Naive thymus-derived CD4-positive, alpha-beta T cell (primary cell): Measurements from ENCODE around the gene CDC14B. TPM values are rescaled to one million over a fixed set of nuclear protein-coding genes. Genes with fewer than 3 reads are reported as not detected.
"Not testable (repeated sequence)": the region's sequence is repeated elsewhere in the genome, so short reads cannot be mapped to it uniquely, and the experiment has no call there.

Experiments used
- ATAC-seq: fragments of 150-1000 bp; cut with Tn5 transposase; 2 replicates; pipeline ENCODE4 v1.10.0; 2021; ENCODE audit warnings: mild to moderate bottlenecking, moderate library complexity
- CTCF ChIA-PET: fragments of 350-600 bp; sonication (Branson Sonifier 250); formaldehyde crosslinking; loops from one replicate; lab custom pipeline; 2021; ENCODE audit warnings: antibody characterized with exemption; lab: Charles Lee
- POLR2A ChIA-PET: fragments of 350-600 bp; sonication (Branson Sonifier 250); formaldehyde crosslinking; loops from one replicate; lab custom pipeline; 2021; ENCODE audit warnings: antibody characterized with exemption, inconsistent platforms; lab: Charles Lee
- DNase-seq, 9 donors: peaks; one replicate each; pipeline versions ENCODE4 v3.0.0 to v3.0.0-alpha.2; 2020 to 2022; ENCODE audit warnings: mixed read lengths in 1 of 9
- H3K27ac ChIP-seq: one replicate; pipeline ENCODE4 v1.7.0; 2013; ENCODE audit warnings: mild to moderate bottlenecking, low read depth, low read length, moderate library complexity
- H3K27me3 ChIP-seq, 2 donors: one replicate each; pipeline ENCODE4 v1.7.0; 2013; ENCODE audit warnings: low read length in 2 of 2, mild to moderate bottlenecking in 2 of 2, moderate library complexity in 2 of 2; ENCODE audit not compliant: control insufficient read depth in 2 of 2, insufficient read depth in 2 of 2
- H3K36me3 ChIP-seq, 3 experiments: 1 replicate in 2 of 3; 2 replicates in 1 of 3; pipeline ENCODE4 v1.7.0; 2013; ENCODE audit warnings: low read length in 3 of 3, mild to moderate bottlenecking in 3 of 3, moderate library complexity in 1 of 3; ENCODE audit not compliant: insufficient read depth in 3 of 3, control insufficient read depth in 2 of 3
- H3K4me1 ChIP-seq, 2 donors: one replicate each; pipeline ENCODE4 v1.7.0; 2013; ENCODE audit warnings: low read length in 2 of 2, mild to moderate bottlenecking in 2 of 2, moderate library complexity in 1 of 2; ENCODE audit not compliant: control insufficient read depth in 2 of 2, insufficient read depth in 2 of 2
- H3K4me3 ChIP-seq: 2 replicates; pipeline ENCODE4 v1.7.0; 2013; ENCODE audit warnings: mild to moderate bottlenecking, low read length
- H3K9me3 ChIP-seq, 3 experiments: 1 replicate in 2 of 3; 2 replicates in 1 of 3; pipeline ENCODE4 v1.7.0; 2013; ENCODE audit warnings: low read length in 3 of 3; ENCODE audit not compliant: control insufficient read depth in 2 of 3
- H3K27ac Mint-ChIP-seq, 9 donors: one replicate each; pipeline ENCODE4 v1.8.0; 2020 to 2022; ENCODE audit warnings: mixed read lengths in 9 of 9, mild to moderate bottlenecking in 8 of 9, moderate library complexity in 5 of 9, inconsistent platforms in 2 of 9
- H3K27me3 Mint-ChIP-seq, 5 donors: one replicate each; pipeline ENCODE4 v1.8.0; 2021 to 2022; ENCODE audit warnings: mixed read lengths in 5 of 5, mild to moderate bottlenecking in 1 of 5
- H3K36me3 Mint-ChIP-seq, 5 donors: one replicate each; pipeline ENCODE4 v1.8.0; 2020 to 2022; ENCODE audit warnings: mixed read lengths in 5 of 5, mild to moderate bottlenecking in 3 of 5, inconsistent platforms in 1 of 5
- H3K4me1 Mint-ChIP-seq, 7 donors: one replicate each; pipeline ENCODE4 v1.8.0; 2020 to 2022; ENCODE audit warnings: mixed read lengths in 7 of 7, mild to moderate bottlenecking in 3 of 7, inconsistent platforms in 1 of 7
- H3K4me3 Mint-ChIP-seq, 10 donors: one replicate each; pipeline ENCODE4 v1.8.0; 2020 to 2022; ENCODE audit warnings: mild to moderate bottlenecking in 10 of 10, mixed read lengths in 10 of 10, moderate library complexity in 6 of 10, inconsistent platforms in 2 of 10
- H3K9me3 Mint-ChIP-seq, 11 donors: one replicate each; pipeline ENCODE4 v1.8.0; 2020 to 2022; ENCODE audit warnings: mixed read lengths in 11 of 11, mild to moderate bottlenecking in 4 of 11, inconsistent platforms in 1 of 11, moderate library complexity in 1 of 11
- intact Hi-C, 2 donors: fragments of 100-400 bp; cut with micrococcal nuclease; formaldehyde crosslinking; loops; one replicate each; pipeline ENCODE4 v1.15.1; 2023
- polyA plus RNA-seq, 2 donors: library from polyadenylated mRNA; unstranded; fragments of 300-500 nt; fragmentation: Illumina TruSeq; gene quantifications; one replicate each; pipeline ENCODE4 v1.2.3, GENCODE V29; 2021
- total RNA-seq, 6 experiments: library from RNA in 5 of 6; stranded (reverse) in 5 of 6; gene quantifications; 1 replicate in 5 of 6; 2 replicates in 1 of 6; pipeline ENCODE4 v1.2.3 and lab custom pipeline; 2021 to 2026

CDC14B gene
- total and polyA plus RNA-seq, 7 experiments from 2014 or later: 0.41 to 16.5 (median 9.4) TPM

GRCh38 chr9:96505316-96505991 is 114.2 kb downstream of the CDC14B start:
- peaks cover 2 to 9% (median 4%) of the 10 kb centered on the region in 7 donors for H3K4me1 Mint-ChIP-seq
- no peak overlapping the region for H3K27ac ChIP-seq
- no peaks in the 10 kb centered on the region for H3K27me3 ChIP-seq
- H3K27me3 Mint-ChIP-seq: peaks cover 0 to 3% (median 0%) of the 10 kb centered on the region in 5 donors
- H3K36me3 ChIP-seq: no peaks in the 10 kb centered on the region
- POLR2A ChIA-PET: interaction anchor here (0.6 kb wide), 1 partner anchor 26 kb away, joined by 3 read pairs; no protein-coding TSS in a partner anchor
- intact Hi-C loops: no loop called here
- no peak overlapping the region for H3K4me3 ChIP-seq
- ATAC-seq: no peak
- CTCF ChIA-PET: interaction anchor here (0.6 kb wide), 1 partner anchor 179 kb away, joined by 4 read pairs; no protein-coding TSS in a partner anchor
- H3K9me3 ChIP-seq: no peaks in the 10 kb centered on the region
- H3K4me3 Mint-ChIP-seq: no peak overlapping the region
- DNase-seq: no peak
- no peak overlapping the region for H3K27ac Mint-ChIP-seq
- H3K36me3 Mint-ChIP-seq: peaks cover 0 to 26% (median 14%) of the 10 kb centered on the region in 5 donors
- no peaks in the 10 kb centered on the region for H3K4me1 ChIP-seq
- H3K9me3 Mint-ChIP-seq: no peaks in the 10 kb centered on the region

DNA sequence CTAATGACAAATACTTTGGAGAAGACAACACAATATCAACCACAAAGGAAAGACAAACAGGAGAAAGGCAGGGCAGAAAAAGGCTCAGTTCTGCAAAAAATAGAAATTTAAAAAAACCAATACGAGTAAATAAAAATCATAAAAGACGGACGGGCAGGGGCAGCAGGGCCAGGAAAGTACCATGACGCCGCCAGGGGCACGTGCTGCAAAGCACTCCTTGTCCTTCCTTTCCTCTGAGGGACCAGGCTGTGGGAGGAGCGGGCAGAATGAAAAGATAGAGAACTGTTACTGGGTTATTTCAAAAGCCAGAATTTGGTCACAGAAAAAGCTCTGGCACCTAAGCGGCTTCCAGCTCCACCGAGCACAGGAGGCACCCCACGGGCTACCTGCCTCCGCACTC is 115.7 kb downstream of the CDC14B start:
- Histone ChIP-seq H3K4me3 (no peak overlapping the region), H3K27me3 (no peaks in the 10 kb centered on the region), H3K36me3 (no peaks in the 10 kb centered on the region), H3K27ac (no peak overlapping the region), H3K9me3 (no peaks in the 10 kb centered on the region), H3K4me1 (no peaks in the 10 kb centered on the region)
- intact Hi-C loops: no loop called here
- Mint-ChIP-seq H3K36me3 (peaks cover 0 to 26% (median 12%) of the 10 kb centered on the region in 5 donors), H3K9me3 (no peaks in the 10 kb centered on the region), H3K27me3 (peaks cover 0 to 3% (median 0%) of the 10 kb centered on the region in 5 donors), H3K4me1 (peaks cover 0 to 3% (median 0%) of the 10 kb centered on the region in 7 donors), H3K27ac (no peak overlapping the region), H3K4me3 (no peak overlapping the region)
- POLR2A ChIA-PET: no interaction called here
- DNase-seq: no peak
- no peak for ATAC-seq
- CTCF ChIA-PET: interaction anchor here (1.5 kb wide), 1 partner anchor 16 kb away, joined by 3 read pairs; no protein-coding TSS in a partner anchor

DNA sequence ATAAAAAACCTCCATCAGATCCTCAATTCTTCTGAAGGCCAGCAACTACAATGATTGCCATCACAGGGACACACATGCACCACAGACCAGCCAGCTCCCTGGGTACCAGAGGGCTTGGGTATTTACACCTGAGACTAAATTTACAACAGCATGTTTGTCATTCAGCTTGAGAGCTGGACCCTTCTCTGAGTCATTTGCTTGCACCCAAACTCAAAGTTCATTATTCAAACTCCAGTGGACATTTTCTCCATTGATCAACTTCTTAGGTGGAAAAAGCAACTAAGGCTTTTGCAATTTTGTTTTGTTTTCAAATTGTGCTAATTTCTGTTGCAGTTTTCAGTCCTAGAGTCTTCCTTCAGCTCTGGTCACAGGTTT is 116.3 kb downstream of the CDC14B start:
- H3K27me3 Mint-ChIP-seq, DNase-seq, H3K9me3 ChIP-seq, H3K4me1 Mint-ChIP-seq, H3K4me3 Mint-ChIP-seq, H3K27ac ChIP-seq, H3K9me3 Mint-ChIP-seq, H3K4me1 ChIP-seq, POLR2A ChIA-PET, H3K4me3 ChIP-seq, ATAC-seq, H3K36me3 ChIP-seq, H3K27ac Mint-ChIP-seq, intact Hi-C loops, H3K27me3 ChIP-seq: not testable (repeated sequence)
- peaks cover 0 to 26% (median 10%) of the 10 kb centered on the region in 5 donors for H3K36me3 Mint-ChIP-seq
- CTCF ChIA-PET: interaction anchor here (1.5 kb wide), 1 partner anchor 16 kb away, joined by 3 read pairs; no protein-coding TSS in a partner anchor

DNA sequence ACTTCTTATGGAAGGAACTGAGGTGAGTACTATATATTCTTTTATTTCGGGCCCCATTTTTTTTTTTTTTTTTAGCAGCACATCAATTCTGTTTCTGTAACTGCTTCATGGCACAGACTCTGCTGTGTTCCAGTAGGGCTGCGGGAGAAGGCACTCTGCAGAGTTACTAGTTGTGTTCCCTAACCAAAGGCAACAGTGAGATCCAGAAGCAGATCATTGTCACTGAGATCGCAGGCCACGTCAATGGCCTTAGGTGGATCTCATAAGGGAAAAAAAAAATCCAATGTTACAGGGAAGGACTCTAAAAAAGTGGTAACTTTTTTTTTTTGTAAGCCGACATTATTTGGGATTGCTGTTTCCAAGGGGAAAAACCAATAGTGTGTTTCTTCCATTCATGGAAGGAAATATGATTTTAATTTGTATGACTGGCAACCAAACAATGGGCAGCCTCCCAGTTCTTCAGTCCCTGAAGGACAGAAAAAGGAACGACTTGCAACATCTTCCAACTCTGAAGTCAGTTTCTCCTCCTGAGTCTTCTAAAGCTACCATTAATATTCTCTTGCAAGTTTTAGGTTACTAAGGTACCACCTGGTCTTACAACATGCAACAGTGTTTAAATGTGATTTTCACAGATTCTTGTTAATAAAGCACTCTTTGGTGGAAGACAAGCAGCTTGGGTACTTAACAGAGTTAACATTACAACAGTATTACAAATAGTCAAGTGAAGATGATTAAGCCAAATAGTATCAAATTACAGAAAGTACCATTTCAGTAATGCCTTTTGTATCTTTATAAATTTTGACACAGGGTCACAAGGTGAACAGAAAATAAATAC is 116.9 kb downstream of the CDC14B start:
- peaks cover 0 to 22% (median 7%) of the 10 kb centered on the region in 5 donors for H3K36me3 Mint-ChIP-seq
- H3K27me3 Mint-ChIP-seq: peaks cover 0 to 3% (median 0%) of the 10 kb centered on the region in 5 donors
- no peak overlapping the region for H3K27ac Mint-ChIP-seq
- no peak overlapping the region for H3K4me3 Mint-ChIP-seq
- Histone ChIP-seq H3K27ac (no peak overlapping the region), H3K4me3 (no peak overlapping the region), H3K27me3 (no peaks in the 10 kb centered on the region), H3K9me3 (no peaks in the 10 kb centered on the region), H3K36me3 (no peaks in the 10 kb centered on the region), H3K4me1 (no peaks in the 10 kb centered on the region)
- peaks cover 0 to 4% (median 0%) of the 10 kb centered on the region in 7 donors for H3K4me1 Mint-ChIP-seq
- intact Hi-C loops: no loop called here
- ATAC-seq (no peak), DNase-seq (no peak)
- no peaks in the 10 kb centered on the region for H3K9me3 Mint-ChIP-seq
- CTCF ChIA-PET: interaction anchor here (0.6 to 1.5 kb wide), 2 partner anchors 15 to 126 kb away, joined by 3 to 5 read pairs; no protein-coding TSS in a partner anchor
- POLR2A ChIA-PET: interaction anchor here (0.6 kb wide), 1 partner anchor 9 kb away, joined by 4 read pairs; no protein-coding TSS in a partner anchor

- POLR2A ChIA-PET: interaction anchor here (0.6 kb wide), 1 partner anchor 10 kb away, joined by 4 read pairs; no protein-coding TSS in a partner anchor
- H3K27ac ChIP-seq: no peak overlapping the region
- no peak overlapping the region for H3K4me3 Mint-ChIP-seq
- H3K36me3 Mint-ChIP-seq: peaks cover 0 to 22% (median 7%) of the 10 kb centered on the region in 5 donors
- no peaks in the 10 kb centered on the region for H3K4me1 ChIP-seq
- no peaks in the 10 kb centered on the region for H3K9me3 ChIP-seq
- intact Hi-C loops: no loop called here
- CTCF ChIA-PET: interaction anchor here (0.6 kb wide), 1 partner anchor 127 kb away, joined by 5 read pairs; no protein-coding TSS in a partner anchor
- DNase-seq (no peak), ATAC-seq (no peak)
- H3K4me1 Mint-ChIP-seq: peaks cover 0 to 4% (median 0%) of the 10 kb centered on the region in 7 donors
- H3K27ac Mint-ChIP-seq: no peak overlapping the region
- no peaks in the 10 kb centered on the region for H3K27me3 ChIP-seq
- no peaks in the 10 kb centered on the region for H3K36me3 ChIP-seq
- peaks cover 0 to 3% (median 0%) of the 10 kb centered on the region in 5 donors for H3K27me3 Mint-ChIP-seq
- no peak overlapping the region for H3K4me3 ChIP-seq
- no peaks in the 10 kb centered on the region for H3K9me3 Mint-ChIP-seq
Observed at GRCh38 chr9:96501633-96502538, 117.8 kb downstream of the CDC14B start.
